ENCODE data around the gene DIO3.
"Not testable (repeated sequence)": the region's sequence is repeated elsewhere in the genome, so short reads cannot be mapped to it uniquely, and the experiment has no call there.

DIO3 gene

DNA sequence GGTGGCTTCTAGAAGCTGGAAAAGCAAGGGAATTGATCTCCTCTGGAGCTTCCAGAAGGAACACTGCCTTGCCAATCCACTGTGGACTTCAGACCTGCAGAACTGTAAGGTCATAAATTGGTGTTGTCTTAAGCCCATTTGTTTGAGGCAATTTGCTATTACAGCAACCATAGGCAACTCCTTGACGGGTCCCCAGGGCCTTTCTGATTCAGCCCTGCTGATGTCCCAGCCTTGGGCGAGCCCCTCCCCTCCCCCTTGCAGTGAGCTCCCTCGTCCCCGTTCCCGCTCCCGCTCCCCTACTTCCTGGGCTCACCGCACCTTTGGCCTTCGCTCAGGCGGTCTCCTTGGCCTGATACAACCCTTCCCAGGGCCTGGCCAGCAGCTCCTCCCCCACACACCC, 18.9 kb upstream of the DIO3 start:
- no peak for DNase-seq (ENCODE audit: low spot score)

DNA sequence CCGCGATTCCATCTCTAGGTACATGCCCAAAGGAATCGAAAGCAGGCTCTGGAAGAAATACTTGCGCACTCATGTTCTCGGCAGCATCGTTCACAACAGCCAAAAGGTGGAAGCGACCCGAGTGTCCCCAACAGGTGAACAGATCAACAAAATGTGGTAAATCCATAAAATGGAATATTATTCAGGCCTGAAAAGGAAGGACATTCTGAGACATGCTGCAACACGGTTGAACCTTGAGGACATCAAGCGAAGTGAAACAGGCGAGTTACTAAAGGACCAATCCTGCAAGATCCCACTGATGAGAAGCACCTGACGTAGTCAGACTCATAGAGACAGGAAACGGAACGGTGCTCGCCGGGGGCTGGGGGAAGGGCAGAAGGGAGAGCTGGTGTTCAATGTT, 17.5 kb upstream of the DIO3 start:
- no peak for DNase-seq (ENCODE audit: low spot score)

DNA sequence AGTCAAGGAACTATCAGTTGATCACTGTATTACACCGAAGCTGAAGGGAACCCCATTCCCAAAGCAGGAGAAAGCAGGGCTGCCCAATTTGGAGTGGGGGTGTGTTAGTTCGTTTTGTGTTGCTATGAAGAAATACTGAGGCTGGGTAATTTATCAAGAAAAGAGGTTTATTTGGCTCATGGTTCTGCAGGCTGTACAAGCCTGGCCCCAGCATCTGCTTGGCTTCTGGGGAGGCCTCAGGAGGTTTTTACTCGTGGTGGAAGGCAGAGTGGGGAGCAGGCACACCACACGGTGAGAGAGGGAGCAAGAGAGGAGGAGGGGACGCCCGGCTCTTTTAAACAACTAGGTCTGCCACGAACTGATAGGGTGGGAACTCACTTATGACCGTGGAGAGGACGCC, 16.7 kb upstream of the DIO3 start:
- no peak for DNase-seq (ENCODE audit: low spot score)

DNA sequence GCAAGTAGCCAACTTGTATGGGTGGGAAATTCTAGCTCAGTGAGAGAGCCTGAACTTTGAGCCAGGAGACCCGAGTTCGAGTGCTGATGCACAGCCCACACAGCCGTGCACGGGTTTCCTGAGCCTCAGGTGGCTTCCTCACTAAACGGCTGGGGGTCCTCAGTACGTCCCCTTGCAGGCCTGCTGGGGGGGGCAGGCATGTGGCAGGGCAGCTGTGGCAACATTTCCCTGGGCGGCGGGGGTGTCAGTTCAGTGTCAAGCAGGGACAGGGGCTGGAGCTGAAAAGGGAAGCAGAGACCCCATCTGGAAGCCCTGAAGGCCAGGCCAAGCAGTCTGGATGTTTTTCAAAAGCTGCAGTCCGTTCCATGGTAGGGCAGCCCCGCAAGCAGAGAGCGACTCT, 14.6 kb upstream of the DIO3 start:
- no peak for DNase-seq (ENCODE audit: low spot score)

DNA sequence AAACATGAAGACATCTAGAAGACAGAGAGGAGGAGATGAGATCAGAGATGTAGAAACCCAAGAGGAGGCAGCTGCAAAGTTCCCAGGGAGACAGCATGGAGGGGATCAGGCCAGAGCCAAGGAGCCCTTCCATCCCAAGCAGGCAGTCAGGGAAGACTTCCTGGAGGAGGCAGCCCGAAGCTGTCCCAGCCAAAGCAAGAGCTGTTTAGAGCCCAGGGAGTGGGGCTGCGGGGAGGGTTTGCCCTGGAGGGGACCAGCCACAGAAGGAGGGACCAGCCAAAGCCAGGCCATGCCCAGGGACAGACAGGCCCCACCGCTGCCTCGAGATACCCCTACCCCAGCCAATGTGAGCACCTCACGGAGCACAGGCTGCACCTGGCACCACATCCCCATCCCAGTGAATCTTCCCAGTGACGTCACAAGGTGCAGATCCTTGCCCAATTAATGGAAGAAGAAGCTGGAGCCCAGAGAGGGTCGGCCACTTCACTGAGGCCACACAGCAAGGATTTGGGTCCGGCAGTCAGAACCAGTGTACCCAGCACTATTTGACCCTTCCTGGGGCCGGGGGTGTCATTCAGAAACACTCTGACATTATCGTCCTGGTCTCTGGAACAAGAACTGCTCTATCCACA, 14.1 kb upstream of the DIO3 start:
- no peak for DNase-seq (ENCODE audit: low spot score)

DNA sequence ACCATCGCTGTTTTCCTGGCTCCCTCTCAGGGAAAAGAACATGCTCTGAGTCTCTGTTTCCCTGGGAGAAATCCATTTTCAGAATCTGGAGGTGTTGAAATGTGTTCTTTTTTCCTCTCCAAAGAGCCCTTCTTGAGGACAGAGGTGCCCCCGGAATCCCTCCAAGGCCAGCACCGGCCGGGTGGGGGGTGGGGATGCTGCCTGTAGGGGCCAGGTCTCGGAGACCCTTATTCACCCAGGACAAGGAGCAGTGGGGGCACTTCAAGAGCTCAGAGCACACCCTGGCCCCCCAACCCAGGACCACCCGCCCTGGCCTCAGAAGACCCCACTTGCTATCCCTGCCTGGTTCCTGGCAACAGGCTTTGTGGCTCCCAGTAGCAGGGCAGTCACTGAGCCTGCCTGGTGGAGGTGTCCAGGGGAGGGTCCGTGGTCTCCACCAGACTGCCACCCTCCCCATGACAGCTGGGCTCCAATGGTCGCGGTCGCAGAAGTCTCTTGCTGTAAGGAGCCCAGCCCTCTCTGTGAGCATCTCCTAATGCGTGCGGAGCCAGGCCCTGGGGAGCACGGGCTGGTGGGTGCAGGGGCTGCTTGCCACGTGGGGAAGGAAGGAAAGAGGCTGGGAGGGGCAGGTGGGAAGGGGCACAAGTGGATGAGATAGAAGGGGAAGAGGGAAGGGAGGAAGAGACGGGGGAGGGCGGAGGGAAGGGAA, 13.2 kb upstream of the DIO3 start:
- no peak for DNase-seq (ENCODE audit: low spot score)

DNA sequence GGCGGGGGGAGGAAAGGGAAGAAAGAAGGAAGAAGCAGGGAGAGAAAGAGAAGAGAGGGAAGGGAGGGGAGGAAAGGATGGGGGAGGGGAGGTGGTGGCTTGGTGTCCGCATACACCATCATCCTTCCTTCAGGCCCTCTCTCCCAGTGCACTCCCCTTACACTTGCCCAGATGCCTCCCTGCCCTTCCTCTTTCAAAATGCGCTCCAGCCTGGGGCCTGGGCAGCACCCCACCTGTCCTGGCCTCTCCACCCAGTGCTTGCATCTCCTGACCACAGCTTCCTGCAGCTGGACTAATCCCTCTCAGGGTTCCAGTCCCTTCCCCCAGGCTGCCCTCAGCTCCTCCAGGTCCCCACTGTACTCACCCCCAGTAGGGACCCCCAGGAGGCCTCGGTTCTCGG, 12.6 kb upstream of the DIO3 start:
- DNase-seq (ENCODE audit: low spot score) = no peak

DNA sequence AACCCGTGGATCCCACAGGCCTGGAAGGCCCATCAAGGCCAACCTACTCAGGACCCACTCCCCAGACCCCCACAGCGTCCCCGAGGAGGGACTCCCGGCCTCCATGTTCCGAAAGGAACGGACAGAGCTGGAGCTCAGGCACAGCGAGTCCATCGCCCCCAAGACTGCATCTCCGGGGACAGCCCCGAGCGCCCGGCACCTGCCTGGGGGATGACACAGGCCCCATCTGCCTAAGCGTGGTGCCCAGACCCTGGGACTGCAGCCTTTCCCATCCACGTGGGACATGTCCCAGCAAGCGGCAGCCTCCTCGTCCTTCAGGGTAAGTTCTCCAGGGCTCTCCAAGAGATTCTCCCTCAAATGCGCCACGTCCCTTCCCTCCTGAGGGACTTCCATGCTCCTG, 12.1 kb upstream of the DIO3 start:
- no peak for DNase-seq (ENCODE audit: low spot score)

DNA sequence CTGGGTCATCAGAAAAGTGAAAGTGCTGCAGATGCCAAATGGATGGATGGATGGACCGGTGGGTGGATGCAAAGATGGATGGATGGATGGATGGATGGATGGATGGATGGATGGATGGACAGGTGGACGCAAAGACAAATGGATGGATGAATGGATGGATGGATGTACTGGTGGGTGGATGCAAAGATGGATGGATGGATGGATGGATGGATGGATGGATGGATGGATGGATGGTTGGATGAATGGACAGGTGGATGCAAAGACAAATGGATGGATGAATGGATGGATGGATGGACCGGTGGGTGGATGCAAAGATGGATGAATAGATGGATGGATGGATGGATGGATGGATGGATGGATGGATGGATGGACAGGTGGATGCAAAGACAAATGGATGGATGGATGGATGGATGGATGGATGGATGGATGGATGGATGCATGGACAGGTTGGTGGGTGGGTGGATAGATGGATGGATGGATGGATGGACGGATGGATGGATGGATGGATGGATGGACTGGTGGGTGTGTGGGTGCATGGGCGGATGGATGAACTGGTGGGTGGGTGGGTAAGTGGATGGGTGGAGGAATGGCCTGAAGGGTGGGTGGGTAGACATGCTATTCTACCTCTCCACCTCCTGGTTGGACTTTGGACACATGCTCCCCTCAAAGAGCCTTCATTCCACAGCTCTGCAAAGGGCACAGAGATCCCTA, 10.9 kb upstream of the DIO3 start:
- not testable (repeated sequence) for DNase-seq (ENCODE audit: low spot score)

DNA sequence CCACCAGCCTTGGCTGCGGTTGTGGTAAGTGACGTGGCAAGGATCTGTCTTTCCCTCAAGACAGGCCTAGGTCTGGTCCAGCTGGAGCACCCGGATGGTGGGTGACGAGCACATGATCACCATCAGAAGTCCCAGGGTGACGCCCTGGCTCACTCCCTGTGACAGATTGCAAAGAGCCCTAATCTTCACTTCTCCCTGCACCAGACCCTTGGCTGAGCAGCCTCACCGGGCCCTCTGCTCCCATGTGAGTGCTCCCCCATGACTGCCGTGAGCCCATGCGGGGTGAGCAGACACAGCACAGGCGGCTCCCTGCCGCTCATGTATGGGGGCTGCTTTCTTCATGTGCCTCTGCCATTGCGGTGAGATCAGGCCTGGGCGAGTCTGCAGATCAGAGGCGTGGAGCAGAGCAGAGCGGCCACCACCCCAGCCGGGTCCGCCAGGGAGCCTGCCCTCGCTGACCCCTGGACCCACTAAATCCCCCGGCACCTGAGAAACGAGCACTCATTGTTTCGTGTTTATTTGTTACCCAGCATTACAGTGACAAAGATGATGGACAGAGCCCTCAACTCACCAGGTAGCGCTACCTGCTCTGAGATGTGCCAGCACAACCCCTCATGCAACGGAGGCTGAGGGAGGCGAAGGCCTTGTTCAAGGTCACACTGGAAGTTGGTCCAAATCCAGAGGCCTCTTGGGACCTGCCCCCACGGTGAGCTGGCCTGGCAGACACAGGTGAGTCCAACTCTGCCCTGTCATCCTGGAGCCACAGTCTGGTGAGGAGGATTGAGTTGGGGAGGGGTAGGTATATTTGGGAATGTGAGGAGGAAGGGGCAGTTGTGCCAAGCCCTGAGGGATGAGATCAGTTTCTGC, 9.3 kb upstream of the DIO3 start:
- DNase-seq (ENCODE audit: low spot score) = no peak

DNA sequence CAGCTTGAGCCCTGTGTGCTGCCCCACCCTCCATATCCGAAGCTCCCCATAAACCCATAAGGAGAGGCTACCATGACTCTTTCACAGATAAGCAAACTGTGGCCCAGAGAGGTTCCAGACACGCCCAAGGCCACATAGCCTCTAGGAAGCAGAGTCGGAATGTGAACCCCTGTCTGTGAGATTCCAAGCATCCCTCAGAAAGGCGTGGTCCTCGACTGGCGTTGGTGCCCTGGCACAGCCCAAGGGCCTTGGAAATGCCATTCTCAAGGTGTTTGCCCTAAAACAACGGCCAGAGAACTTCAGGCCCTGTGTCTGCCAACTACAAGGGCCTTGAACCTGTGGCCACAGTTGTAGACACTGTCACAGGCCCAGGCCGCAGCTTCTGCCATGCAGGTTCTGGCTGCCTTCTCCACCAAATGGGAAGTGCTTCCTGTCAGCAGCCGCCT, 8.5 kb upstream of the DIO3 start:
- no peak for DNase-seq (ENCODE audit: low spot score)

DNA sequence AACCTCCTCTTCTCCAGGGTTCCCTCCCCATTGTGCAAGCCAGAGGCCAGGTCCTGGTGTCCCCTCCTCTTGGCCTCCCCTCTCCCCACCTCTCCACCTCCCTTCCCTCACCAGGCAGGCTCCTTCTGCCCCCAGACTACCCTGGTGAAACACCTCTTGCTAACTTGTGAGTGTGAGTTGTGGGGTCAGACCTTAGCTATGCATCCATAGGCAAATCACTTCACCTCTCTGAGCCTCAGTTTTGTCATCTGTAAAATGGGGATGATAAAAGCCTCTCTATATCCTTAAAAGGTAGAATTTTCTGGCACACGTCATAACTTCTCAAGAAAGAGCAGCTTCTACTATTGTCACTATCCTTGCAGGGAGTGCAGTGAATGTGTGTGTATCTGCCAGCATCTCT, 7.9 kb upstream of the DIO3 start:
- no peak for DNase-seq (ENCODE audit: low spot score)

DNA sequence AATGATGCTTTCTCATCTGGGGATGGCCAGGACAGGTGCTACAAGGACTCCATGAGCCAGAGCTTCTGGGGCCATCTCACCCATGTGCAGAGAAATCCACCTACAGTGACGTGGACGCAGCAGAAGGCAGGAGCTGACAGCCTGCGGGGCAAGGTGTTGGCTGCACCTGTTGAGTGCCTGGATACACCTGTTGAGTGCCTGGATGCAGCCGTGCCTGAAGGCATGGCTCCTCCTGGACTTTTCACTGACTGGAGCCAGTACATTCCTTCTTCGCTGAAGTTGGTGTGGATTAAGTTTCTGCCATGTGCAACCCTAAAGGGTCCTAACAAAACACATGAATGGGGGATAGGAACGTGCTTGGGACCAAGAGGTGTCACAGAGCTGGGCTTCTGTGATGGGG, 7.4 kb upstream of the DIO3 start:
- no peak for DNase-seq (ENCODE audit: low spot score)

DNA sequence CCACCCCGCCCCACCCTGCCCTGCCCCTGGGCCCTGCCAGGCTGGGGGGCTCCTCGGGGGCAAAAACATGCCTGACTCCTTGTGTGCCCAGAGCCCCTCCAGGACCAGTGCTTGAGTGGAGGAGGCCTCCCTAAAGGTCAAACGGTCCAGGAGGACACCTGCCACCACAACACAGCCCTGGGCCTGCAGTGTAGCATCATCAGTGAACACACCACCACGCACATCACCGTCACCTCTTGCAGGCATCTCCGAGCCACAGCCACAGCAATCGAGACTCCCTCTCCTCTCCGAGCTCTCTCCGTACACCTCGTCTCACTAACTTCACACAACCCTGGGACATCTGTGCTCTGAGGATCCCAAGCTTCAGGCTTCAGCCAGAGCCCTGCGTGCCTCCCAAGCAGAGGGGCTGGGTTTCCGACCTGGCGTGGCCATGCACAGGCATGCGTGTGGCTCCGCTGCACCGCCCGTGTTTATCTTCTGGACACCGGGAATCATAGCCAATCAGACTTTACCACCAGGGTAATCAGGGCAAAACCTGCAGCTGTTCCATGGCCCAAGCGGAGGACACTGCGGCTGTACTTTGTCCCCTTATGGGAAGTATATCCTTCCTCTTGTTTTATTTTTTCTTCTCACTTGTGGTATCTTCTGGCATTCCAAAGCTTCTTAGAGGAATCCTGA, 6.2 kb upstream of the DIO3 start:
- no peak for DNase-seq (ENCODE audit: low spot score)

DNA sequence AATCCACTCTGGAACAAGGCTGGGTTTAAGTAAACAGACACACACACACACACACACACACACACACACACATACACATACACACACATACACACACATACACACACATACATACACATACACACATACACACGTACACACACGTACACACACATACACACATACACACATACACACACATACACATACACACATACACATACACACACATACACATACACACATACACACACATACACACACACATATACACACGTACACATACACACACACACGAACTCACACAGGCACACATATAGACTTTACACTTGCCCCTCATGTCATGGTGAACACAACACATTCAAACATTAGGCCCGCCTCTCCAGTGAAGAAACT, 5.6 kb upstream of the DIO3 start:
- not testable (repeated sequence) for DNase-seq (ENCODE audit: low spot score)

DNA sequence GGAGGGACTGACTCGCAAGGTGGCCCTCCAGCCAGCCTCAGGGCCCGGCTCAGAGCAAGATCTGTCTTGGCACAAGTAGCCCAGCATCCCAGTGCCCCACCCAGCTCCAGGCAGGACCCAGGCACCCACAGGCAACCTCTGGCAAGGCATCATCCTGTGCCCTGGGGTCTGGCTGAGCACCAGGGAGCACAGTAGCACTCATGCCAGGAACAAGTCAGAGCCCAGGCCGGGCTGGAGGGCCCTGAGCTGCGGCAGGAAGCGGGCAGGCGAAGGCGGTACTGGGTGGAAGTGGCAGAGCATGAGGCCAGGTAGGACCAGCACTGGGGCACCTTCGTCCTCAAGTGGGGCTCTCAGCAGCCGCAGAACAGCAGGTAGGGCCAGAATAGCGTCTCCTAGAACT, 5.2 kb upstream of the DIO3 start:
- DNase-seq (ENCODE audit: low spot score) = no peak

DNA sequence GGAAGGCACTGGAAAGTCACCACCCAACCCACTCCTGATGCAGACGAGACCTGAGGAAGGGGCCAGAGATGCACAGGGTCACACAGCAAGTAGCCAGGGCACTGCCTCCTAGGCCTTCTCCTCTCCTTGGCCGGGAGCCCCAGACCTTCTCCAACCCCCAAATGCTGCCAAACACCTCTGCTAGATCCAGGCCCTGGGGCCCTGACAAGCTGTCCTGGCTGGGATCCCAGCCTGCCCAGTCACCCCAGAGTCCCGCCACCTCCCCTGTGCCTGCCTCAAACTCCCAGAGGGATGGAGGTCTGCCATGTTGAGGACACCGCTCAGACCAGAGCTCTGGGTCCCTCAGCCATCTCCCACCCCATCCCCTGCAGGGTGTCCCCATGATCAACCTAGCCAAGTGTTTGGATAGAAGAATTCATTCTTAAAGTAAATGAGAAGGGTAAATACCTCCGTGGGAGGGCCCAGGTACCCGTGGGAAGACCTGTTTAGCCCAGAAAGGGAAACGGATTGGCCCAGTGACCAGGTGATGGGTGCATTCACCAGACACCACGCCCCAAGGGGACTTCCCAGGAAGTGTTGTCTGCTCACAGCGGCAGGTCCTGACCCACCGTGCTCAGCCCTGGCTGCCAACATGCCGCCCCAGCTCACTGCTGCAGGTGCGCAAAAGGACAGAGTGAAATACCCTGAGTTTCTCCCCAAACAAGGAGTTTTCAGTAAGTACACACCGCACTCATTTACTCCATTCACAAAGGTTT, 4.6 kb upstream of the DIO3 start:
- DNase-seq (ENCODE audit: low spot score) = no peak

DNA sequence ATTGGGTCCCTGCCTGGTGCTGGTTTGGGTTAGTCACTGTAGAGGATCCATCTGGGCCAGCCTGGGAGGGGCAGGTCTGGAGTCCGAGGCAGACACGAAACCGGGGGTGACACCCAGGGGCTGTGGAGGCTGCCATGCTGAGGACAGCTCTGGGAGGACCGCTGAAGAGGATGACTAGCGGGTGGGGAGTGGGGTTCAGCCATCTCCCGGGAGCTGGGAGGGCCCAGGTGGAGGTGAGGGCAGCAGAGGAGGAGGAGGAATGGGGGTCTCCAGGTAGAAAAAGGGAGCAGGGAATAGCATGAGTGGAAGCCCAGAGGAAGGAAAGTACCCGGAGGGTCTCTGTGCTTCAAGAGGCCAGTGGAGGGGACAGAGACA, 4.0 kb upstream of the DIO3 start:
- DNase-seq (ENCODE audit: low spot score) = no peak

DNA sequence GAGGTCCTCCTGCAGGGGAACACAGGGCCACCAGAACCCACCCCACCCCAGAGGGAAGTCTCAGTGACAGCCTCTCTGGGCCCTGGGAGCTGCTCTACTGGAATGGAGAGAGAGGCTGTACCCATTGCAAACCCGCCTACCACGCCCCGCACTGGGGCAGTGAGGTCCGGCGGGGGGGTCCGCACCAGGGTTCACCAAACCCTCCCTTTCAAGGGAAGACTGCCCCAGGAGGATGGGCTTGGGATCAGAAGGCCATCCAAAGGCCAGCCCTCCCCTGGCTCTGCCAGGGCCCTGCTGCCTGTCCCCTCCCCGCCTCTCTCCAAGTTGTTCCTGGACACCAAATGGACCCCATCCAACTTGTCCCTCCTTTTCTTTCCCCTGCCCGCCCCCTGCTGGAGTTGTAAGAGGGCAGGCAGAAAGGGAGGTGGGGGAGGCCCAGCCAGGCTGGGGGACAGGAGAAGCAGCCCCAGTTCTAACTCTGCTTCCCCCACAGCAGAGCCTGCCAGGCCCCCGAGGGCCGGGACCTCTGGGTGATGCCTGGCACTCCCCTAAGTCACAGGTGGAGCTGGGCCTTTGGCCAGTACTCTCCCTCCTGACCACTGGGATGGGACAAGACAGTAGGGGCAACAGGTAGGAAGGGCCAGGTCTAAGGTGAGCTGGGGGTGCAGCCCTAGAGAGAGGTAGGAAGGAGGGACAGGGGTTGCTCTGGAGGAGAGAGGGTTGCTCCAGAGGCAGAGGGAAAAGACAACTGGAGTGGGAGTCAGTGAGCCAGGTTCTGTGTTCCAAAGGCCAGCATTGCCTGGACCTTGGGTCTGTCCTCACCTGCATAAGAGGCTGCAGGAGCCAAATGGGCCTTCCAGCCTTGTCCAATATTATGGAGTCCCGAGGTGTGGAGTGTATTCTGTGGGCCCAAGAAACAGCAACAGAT, 3.2 kb upstream of the DIO3 start:
- no peak for DNase-seq (ENCODE audit: low spot score)

DNA sequence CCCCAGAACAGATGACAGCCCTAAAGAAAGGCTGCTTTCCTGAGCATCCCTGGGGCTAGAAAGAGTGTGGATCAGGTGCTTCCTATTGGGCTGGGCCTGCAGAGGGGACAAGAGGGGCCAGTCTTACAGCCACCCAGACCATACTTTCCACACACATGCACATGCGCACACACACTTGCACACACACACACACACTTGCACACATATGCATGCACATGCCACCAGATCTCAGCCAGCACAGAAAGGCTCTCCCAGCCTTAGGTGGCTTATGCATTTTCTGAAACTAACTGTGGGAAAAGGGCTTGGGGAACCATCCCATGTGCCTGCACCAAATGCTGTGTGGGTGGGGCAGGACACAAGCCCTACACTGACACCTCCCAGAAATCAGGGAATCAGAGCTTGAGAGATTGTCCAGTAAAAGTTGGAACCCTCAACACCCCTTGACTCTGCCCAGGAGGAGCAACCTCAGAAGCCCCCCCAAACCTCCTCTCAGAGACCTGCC, 2.5 kb upstream of the DIO3 start:
- DNase-seq (ENCODE audit: low spot score) = no peak
